Hindlimb muscle (tissue), 1 donor: ENCODE measurements around the gene RRAD. TPM values are rescaled to one million over a fixed set of nuclear protein-coding genes. Genes with fewer than 3 reads are reported as not detected.

Experiments used
- DNase-seq: peaks from one replicate; pipeline ENCODE4 v3.0.0-alpha.2; 2013
- polyA plus RNA-seq: library from polyadenylated mRNA; unstranded; fragments of 120-200 nt; gene quantifications from one replicate; pipeline ENCODE4 v1.2.1, GENCODE V29; 2013; ENCODE audit not compliant: insufficient read length

The RRAD gene
- polyA plus RNA-seq, 1 donor: 3.1 TPM

GRCh38 chr16:66874079-66874775 is 51.1 kb downstream of the RRAD start:
- DNase-seq: no peak

- no peak for DNase-seq
Observed at GRCh38 chr16:66873685-66874055, 51.7 kb downstream of the RRAD start.

GRCh38 chr16:66872943-66873684 is 52.2 kb downstream of the RRAD start:
- DNase-seq: peak; percentile 81

- DNase-seq: no peak
Observed at GRCh38 chr16:66872559-66872942, 52.8 kb downstream of the RRAD start.

- DNase-seq: no peak
Observed at GRCh38 chr16:66871840-66872239, 53.5 kb downstream of the RRAD start.

Other genes with a start within 250 kb of the RRAD start
- gene CMTM4, start 228.8 kb downstream of the RRAD start, polyA plus RNA-seq: 8.0 TPM
- gene DYNC1LI2, start 173.9 kb downstream of the RRAD start, polyA plus RNA-seq: 79.5 TPM
- gene TERB1, start 124.0 kb downstream of the RRAD start, polyA plus RNA-seq: not detected
- gene NAE1, start 94.6 kb downstream of the RRAD start, polyA plus RNA-seq: 36.5 TPM
- gene CA7, start 81.1 kb downstream of the RRAD start, polyA plus RNA-seq: not detected
- 3.0 TPM for gene PDP2, start 45.0 kb downstream of the RRAD start, polyA plus RNA-seq
- gene CDH16, start 6.7 kb downstream of the RRAD start, polyA plus RNA-seq: not detected
- gene CIAO2B, start 8.9 kb upstream of the RRAD start, polyA plus RNA-seq: 88.3 TPM
- 28.6 TPM for gene CES2, start 10.0 kb upstream of the RRAD start, polyA plus RNA-seq
- 0.37 TPM for gene CES3, start 35.7 kb upstream of the RRAD start, polyA plus RNA-seq
- gene CES4A, start 63.1 kb upstream of the RRAD start, polyA plus RNA-seq: 2.6 TPM
- 37.7 TPM for gene CBFB, start 103.6 kb upstream of the RRAD start, polyA plus RNA-seq
- 20.8 TPM for gene PHAF1, start 184.4 kb upstream of the RRAD start, polyA plus RNA-seq
- 10.9 TPM for gene B3GNT9, start 225.5 kb upstream of the RRAD start, polyA plus RNA-seq
- 5.9 TPM for gene TRADD, start 234.4 kb upstream of the RRAD start, polyA plus RNA-seq
- 2.5 TPM for gene FBXL8, start 234.4 kb upstream of the RRAD start, polyA plus RNA-seq
- gene HSF4, start 239.2 kb upstream of the RRAD start, polyA plus RNA-seq: 5.3 TPM
- 44.3 TPM for gene NOL3, start 245.0 kb upstream of the RRAD start, polyA plus RNA-seq